PC-3 (cell line): ENCODE measurements around the gene B3GNT8.

Experiments
- EZH2 ChIP-seq: fragments of 300-600 bp; sonication (generic); IDR thresholded peaks from one replicate; pipeline ENCODE4 v1.6.1; 2017; ENCODE audit warnings: antibody characterized with exemption, mild to moderate bottlenecking, low read length; ENCODE audit not compliant: unreplicated experiment
- EZH2phosphoT487 ChIP-seq: fragments of 300-600 bp; sonication (generic); IDR thresholded peaks from 2 replicates; pipeline ENCODE4 v1.6.1; 2018; ENCODE audit warnings: mild to moderate bottlenecking, antibody characterized with exemption, low read length, borderline replicate concordance
- TF ChIP-seq, protein P1 (sequence below): fragments of 300-600 bp; sonication (generic); conservative IDR thresholded peaks from 2 replicates; pipeline ENCODE4 v1.5.1; 2017; ENCODE audit warnings: antibody characterized with exemption, low read depth, mild to moderate bottlenecking, low read length

DNA sequence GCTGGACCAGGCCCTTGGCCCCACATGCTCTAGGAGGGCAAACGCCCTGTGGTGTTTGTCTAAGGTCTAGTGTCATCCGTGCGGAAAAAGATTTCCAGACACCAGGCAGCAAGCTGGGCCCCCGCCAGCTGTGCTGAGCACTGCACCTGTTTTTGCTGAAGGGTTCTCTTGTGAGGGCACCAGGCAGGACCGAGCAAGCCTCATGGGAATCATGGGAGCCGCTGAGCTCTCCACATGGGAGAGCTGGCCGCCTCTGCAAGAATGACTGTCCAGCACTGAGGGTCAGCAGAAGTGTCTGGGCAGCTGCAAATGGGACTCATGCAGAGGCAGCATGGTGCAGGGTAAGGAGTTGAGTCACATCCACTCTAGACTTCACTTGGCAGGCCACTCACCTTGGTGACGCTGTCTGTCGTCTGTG, 12.0 kb downstream of the B3GNT8 start:
- TF ChIP-seq EZH2 (no peak), EZH2phosphoT487 (no peak)
- TF ChIP-seq, protein P1, sequence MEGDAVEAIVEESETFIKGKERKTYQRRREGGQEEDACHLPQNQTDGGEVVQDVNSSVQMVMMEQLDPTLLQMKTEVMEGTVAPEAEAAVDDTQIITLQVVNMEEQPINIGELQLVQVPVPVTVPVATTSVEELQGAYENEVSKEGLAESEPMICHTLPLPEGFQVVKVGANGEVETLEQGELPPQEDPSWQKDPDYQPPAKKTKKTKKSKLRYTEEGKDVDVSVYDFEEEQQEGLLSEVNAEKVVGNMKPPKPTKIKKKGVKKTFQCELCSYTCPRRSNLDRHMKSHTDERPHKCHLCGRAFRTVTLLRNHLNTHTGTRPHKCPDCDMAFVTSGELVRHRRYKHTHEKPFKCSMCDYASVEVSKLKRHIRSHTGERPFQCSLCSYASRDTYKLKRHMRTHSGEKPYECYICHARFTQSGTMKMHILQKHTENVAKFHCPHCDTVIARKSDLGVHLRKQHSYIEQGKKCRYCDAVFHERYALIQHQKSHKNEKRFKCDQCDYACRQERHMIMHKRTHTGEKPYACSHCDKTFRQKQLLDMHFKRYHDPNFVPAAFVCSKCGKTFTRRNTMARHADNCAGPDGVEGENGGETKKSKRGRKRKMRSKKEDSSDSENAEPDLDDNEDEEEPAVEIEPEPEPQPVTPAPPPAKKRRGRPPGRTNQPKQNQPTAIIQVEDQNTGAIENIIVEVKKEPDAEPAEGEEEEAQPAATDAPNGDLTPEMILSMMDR: no peak
